Mesendoderm (in vitro differentiated cells): Measurements from ENCODE around the gene TBC1D16.

Experiments used
- DNase-seq: peaks from one replicate; pipeline ENCODE4 v3.0.0; 2013
- H2AK5ac ChIP-seq: 2 replicates; pipeline ENCODE4 v1.6.1; 2013; ENCODE audit warnings: low read length, inconsistent platforms
- H2BK120ac ChIP-seq: 2 replicates; pipeline ENCODE4 v1.6.1; 2013; ENCODE audit warnings: low read depth, mild to moderate bottlenecking, low read length, moderate library complexity, mixed read lengths
- H2BK15ac ChIP-seq: replicated peaks from 2 replicates; pipeline ENCODE4 v1.6.1; 2013; ENCODE audit warnings: low read depth, mild to moderate bottlenecking, moderate library complexity
- H2BK5ac ChIP-seq: 2 replicates; pipeline ENCODE4 v1.6.1; 2013; ENCODE audit warnings: low read length, inconsistent platforms
- H3K18ac ChIP-seq: 2 replicates; pipeline ENCODE4 v1.6.1; 2013; ENCODE audit warnings: mild to moderate bottlenecking, low read length, mixed read lengths
- H3K23ac ChIP-seq: one replicate; pipeline ENCODE4 v1.6.1; 2013; ENCODE audit warnings: low read length
- H3K27ac ChIP-seq: 2 replicates; pipeline ENCODE4 v1.5.1; 2013; ENCODE audit warnings: low read depth, mild to moderate bottlenecking, inconsistent platforms, low read length, moderate library complexity
- H3K27me3 ChIP-seq: 2 replicates; pipeline ENCODE4 v1.6.1; 2013; ENCODE audit warnings: low read length, control low read depth, mild to moderate bottlenecking, inconsistent platforms; ENCODE audit not compliant: insufficient read depth, poor library complexity
- H3K36me3 ChIP-seq: 2 replicates; pipeline ENCODE4 v1.6.1; 2013; ENCODE audit warnings: low read length, inconsistent platforms; ENCODE audit not compliant: control insufficient read depth, insufficient read depth
- H3K4ac ChIP-seq: one replicate; pipeline ENCODE4 v1.6.1; 2013; ENCODE audit warnings: low read depth, mild to moderate bottlenecking, low read length, moderate library complexity
- H3K4me1 ChIP-seq: 2 replicates; pipeline ENCODE4 v1.6.1; 2013; ENCODE audit warnings: low read depth, low read length, inconsistent platforms; ENCODE audit not compliant: control insufficient read depth
- H3K4me2 ChIP-seq: 2 replicates; pipeline ENCODE4 v1.6.1; 2013; ENCODE audit warnings: low read length
- H3K4me3 ChIP-seq: 2 replicates; pipeline ENCODE4 v1.5.1; 2013; ENCODE audit warnings: mild to moderate bottlenecking, low read length
- H3K56ac ChIP-seq: one replicate; pipeline ENCODE4 v1.6.1; 2013; ENCODE audit warnings: low read length
- H3K79me1 ChIP-seq: 2 replicates; pipeline ENCODE4 v1.6.1; 2013; ENCODE audit warnings: low read length, inconsistent platforms
- H3K79me2 ChIP-seq: 2 replicates; pipeline ENCODE4 v1.6.1; 2013; ENCODE audit warnings: mild to moderate bottlenecking, low read length; ENCODE audit not compliant: control insufficient read depth, insufficient read depth
- H3K9ac ChIP-seq: 2 replicates; pipeline ENCODE4 v1.6.1; 2013; ENCODE audit warnings: low read length, inconsistent platforms
- H4K5ac ChIP-seq: one replicate; pipeline ENCODE4 v1.6.1; 2013; ENCODE audit warnings: low read length
- H4K8ac ChIP-seq: one replicate; pipeline ENCODE4 v1.6.1; 2013; ENCODE audit warnings: low read depth, mild to moderate bottlenecking, control low read depth, low read length, moderate library complexity
- WGBS: extraction: QIAGEN DNeasy Blood & Tissue Kit; methylation state at CpG from one replicate; pipeline ENCODE4 v1.1.7; 2013; ENCODE audit warnings: low lambda C conversion rate, missing lambda C conversion rate; ENCODE audit not compliant: insufficient coverage; ENCODE audit errors: extremely low coverage; 5-methylcytosine and 5-hydroxymethylcytosine counted together

The TBC1D16 gene

DNA sequence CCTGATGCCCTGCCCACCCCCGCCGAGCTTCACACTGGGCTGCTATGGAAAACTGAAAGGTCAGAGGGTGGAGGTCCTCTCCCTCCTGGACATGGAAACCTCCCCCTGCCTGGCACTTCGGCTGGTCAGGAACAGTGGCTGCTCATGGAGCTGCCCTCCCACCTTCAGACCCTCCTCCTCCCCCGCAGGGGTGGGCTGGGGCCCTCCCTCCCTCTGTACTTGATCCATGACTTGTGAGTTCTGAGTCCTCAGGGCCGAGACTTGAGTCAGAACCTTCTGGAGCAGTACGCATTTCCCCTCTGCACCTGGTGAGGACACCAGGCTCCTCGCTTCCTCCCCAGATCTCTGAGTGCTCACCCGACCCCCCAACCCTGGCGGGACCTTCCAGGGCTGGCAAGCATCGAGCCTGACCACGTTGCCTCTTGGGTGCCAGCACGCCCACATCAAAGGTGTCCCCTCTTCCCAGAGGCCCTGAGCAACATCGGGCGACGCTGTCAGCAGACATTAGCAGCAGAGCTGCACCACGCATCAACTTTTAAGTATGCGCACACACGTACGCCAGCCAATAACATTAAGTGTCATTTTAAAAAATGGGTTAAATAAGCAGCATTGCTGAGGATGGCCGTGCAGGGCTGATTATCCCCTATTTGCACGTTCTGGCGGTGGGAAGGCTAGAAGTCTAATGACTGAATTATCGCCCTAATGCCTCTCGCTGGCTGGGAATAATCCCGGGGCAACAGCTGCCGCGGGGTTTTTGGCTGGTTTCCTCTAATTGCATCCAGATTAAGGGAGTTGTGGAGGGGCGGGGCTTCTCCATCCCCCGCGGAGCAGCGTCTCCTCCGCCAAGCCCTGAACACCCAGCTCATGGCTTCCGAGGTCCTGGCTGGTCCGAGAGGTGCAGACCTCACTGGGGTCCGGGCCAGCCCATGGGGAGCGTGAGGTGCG is 98.0 kb downstream of the TBC1D16 start:
- H3K56ac ChIP-seq = no peak overlapping the region
- no peaks in the 10 kb centered on the region for H3K27me3 ChIP-seq
- H3K4ac ChIP-seq = no peak overlapping the region
- no peak overlapping the region for H2BK5ac ChIP-seq
- H3K36me3 ChIP-seq = peaks cover 9% of the 10 kb centered on the region
- no peak overlapping the region for H3K27ac ChIP-seq
- no peak for DNase-seq
- WGBS = no CpG with 5 or more reads among the region's 37 CpGs
- no peak overlapping the region for H2BK120ac ChIP-seq
- H3K18ac ChIP-seq = no peak overlapping the region
- H3K23ac ChIP-seq = no peak overlapping the region
- H3K79me1 ChIP-seq = no peaks in the 10 kb centered on the region
- H3K4me3 ChIP-seq = no peak overlapping the region
- no peaks in the 10 kb centered on the region for H3K79me2 ChIP-seq
- H2BK15ac ChIP-seq = no peak overlapping the region
- no peak overlapping the region for H3K4me2 ChIP-seq
- no peak overlapping the region for H3K9ac ChIP-seq
- peaks cover 3% of the 10 kb centered on the region for H3K4me1 ChIP-seq
- no peak overlapping the region for H4K8ac ChIP-seq
- H4K5ac ChIP-seq = no peak overlapping the region
- no peak overlapping the region for H2AK5ac ChIP-seq

DNA sequence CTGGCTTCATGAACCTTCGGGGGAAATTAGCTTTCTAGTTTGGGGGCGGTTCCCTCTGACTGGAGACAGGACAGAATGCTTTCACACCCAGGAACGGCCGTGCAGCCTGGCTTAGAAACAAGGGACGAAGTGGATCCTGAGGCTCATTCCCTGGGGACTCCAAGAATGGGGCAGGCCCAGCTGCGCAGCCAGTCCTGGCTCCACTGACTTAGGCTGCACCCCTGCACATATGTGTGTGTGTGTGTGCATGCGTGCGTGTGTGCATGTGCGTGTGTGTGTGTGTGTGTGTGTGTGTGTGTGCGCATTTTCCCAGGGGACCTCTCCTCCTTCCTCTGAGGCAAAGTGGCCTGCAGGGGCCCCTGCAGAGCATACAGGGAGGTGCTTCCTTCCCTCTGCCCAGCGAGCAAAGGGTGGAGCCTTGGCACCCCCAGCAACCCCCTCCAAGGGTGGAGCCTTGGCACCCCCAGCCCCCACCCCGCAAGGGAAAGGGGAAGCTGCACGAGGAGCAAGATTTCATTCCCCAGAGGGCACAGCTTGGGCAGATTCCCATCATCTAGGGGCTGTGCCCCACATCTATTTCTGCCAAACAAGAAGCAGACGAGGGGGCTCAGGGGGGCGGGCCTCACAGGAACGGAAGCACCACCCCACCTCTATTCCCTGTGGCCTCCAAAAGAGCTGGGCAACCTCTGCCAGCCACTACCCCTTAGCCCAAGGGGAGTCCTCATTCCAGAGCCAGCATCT is 98.9 kb downstream of the TBC1D16 start:
- Histone ChIP-seq H3K4me2 (no peak overlapping the region), H3K4me3 (no peak overlapping the region), H2BK5ac (no peak overlapping the region), H2BK15ac (no peak overlapping the region), H3K18ac (no peak overlapping the region), H2AK5ac (no peak overlapping the region), H3K36me3 (peaks cover 9% of the 10 kb centered on the region), H3K4me1 (peaks cover 3% of the 10 kb centered on the region), H4K8ac (no peak overlapping the region), H3K9ac (no peak overlapping the region), H3K56ac (no peak overlapping the region), H4K5ac (no peak overlapping the region), H2BK120ac (no peak overlapping the region), H3K27me3 (no peaks in the 10 kb centered on the region), H3K4ac (no peak overlapping the region), H3K79me1 (no peaks in the 10 kb centered on the region), H3K23ac (no peak overlapping the region), H3K79me2 (no peaks in the 10 kb centered on the region), H3K27ac (no peak overlapping the region)
- no peak for DNase-seq
- no CpG with 5 or more reads among the region's 16 CpGs for WGBS

DNA sequence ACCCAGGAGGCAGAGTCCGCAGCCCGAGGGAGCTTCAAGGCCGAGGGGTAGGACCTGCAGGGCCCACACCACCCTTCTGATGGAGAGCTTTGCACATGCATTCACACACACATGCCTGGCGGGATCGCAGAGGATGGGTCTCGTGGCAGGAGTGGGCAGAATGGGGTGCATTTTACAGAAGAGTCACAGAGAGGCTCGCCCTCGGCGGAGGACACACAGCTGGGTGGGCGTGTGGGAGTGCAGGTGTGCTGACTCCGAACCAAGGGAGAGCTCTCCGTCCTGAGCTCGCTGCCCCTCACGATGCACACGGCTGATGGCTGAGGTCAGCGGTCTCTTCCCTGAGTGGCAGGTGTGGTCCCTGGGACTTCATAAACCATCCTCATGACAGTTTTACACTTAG is 99.6 kb downstream of the TBC1D16 start:
- no CpG with 5 or more reads among the region's 16 CpGs for WGBS
- no peaks in the 10 kb centered on the region for H3K27me3 ChIP-seq
- no peak overlapping the region for H3K9ac ChIP-seq
- peaks cover 9% of the 10 kb centered on the region for H3K36me3 ChIP-seq
- H3K4ac ChIP-seq = no peak overlapping the region
- no peak overlapping the region for H3K27ac ChIP-seq
- H3K4me2 ChIP-seq = no peak overlapping the region
- H3K23ac ChIP-seq = peak overlapping the region; percentile 9
- H3K18ac ChIP-seq = no peak overlapping the region
- H3K79me2 ChIP-seq = no peaks in the 10 kb centered on the region
- no peak overlapping the region for H2BK15ac ChIP-seq
- no peak overlapping the region for H3K4me3 ChIP-seq
- H3K4me1 ChIP-seq = peaks cover 3% of the 10 kb centered on the region
- H2BK5ac ChIP-seq = no peak overlapping the region
- H4K8ac ChIP-seq = no peak overlapping the region
- H2BK120ac ChIP-seq = no peak overlapping the region
- no peak for DNase-seq
- no peaks in the 10 kb centered on the region for H3K79me1 ChIP-seq
- no peak overlapping the region for H3K56ac ChIP-seq
- no peak overlapping the region for H2AK5ac ChIP-seq
- H4K5ac ChIP-seq = no peak overlapping the region

DNA sequence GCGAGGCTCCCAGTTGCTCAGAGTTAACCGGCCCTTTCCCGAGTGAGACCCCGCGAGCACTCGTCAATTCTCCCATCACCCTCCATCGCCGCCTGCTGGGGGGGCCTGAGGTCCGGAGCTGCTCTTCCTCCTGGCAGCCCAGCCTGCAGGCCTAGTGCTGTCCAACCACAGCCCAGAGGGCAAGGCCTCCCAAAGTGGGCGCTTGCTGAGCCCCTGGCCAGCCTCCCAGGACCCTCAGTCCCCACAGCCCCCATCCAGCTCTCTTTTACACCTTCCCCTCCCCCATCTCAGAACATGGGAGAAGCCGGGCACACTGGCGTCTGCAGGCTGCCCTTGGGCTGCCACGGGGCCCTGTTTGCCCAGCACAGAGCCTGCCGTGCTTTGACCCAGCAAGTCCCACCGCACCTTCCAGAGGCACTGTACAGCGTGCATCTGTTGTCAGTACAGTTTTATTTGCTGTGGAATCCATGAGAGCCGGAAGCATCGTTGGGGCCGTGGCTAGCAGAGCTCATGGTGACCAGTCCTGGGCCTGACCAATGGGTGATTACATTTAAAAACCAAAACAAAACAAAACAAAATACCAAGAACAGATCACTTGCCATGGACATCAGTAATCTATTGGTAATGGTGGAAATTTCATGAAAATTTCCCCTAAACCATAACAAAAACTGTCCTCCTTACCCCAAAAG is 100.3 kb downstream of the TBC1D16 start:
- no peak for DNase-seq
- Histone ChIP-seq H2AK5ac (no peak overlapping the region), H2BK5ac (no peak overlapping the region), H4K5ac (no peak overlapping the region), H3K4me1 (peaks cover 3% of the 10 kb centered on the region), H2BK120ac (no peak overlapping the region), H4K8ac (no peak overlapping the region), H3K79me1 (no peaks in the 10 kb centered on the region), H3K23ac (no peak overlapping the region), H3K27ac (no peak overlapping the region), H3K9ac (no peak overlapping the region), H3K18ac (no peak overlapping the region), H3K56ac (no peak overlapping the region), H3K27me3 (no peaks in the 10 kb centered on the region), H2BK15ac (no peak overlapping the region), H3K79me2 (no peaks in the 10 kb centered on the region), H3K36me3 (peaks cover 9% of the 10 kb centered on the region), H3K4me3 (no peak overlapping the region), H3K4ac (no peak overlapping the region), H3K4me2 (no peak overlapping the region)
- no CpG with 5 or more reads among the region's 19 CpGs for WGBS

DNA sequence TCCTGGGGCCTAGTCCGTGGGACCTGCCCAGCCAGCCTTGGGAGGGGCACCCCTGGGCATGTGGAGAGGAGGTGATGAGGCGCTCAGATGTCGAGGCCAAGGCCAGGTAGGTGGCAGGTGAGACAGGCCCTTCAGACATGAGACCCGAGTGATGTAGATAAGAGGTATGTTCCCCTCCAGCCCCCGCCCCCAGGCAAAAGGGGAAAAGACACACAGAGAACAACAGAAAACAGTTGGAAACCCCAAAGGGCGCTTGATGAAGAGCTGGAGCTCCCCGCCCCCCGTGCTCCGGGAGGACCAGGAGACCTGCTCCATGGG is 101.1 kb downstream of the TBC1D16 start:
- Histone ChIP-seq H3K27ac (no peak overlapping the region), H2BK15ac (no peak overlapping the region), H2AK5ac (no peak overlapping the region), H4K8ac (no peak overlapping the region), H3K4me2 (no peak overlapping the region), H3K4me3 (no peak overlapping the region), H3K27me3 (no peaks in the 10 kb centered on the region), H3K56ac (no peak overlapping the region), H3K36me3 (peaks cover 2% of the 10 kb centered on the region), H3K79me1 (no peaks in the 10 kb centered on the region), H3K23ac (no peak overlapping the region), H2BK5ac (no peak overlapping the region), H3K9ac (no peak overlapping the region), H3K79me2 (no peaks in the 10 kb centered on the region), H3K4ac (no peak overlapping the region), H2BK120ac (no peak overlapping the region), H3K4me1 (peaks cover 3% of the 10 kb centered on the region), H3K18ac (no peak overlapping the region), H4K5ac (no peak overlapping the region)
- no peak for DNase-seq
- no CpG with 5 or more reads among the region's 9 CpGs for WGBS
